22Rv1 (cell line): ENCODE results near the gene ATP5F1E.

Experiments used
- ZFX ChIP-seq: fragments of 450-650 bp; IDR thresholded peaks from 2 replicates; pipeline ENCODE4 v1.6.1; 2017; ENCODE audit warnings: antibody characterized with exemption, borderline replicate concordance
- TF ChIP-seq, protein P1 (sequence below): fragments of 450-650 bp; IDR thresholded peaks from 2 replicates; pipeline ENCODE4 v1.5.1; 2017; ENCODE audit warnings: mild to moderate bottlenecking

DNA sequence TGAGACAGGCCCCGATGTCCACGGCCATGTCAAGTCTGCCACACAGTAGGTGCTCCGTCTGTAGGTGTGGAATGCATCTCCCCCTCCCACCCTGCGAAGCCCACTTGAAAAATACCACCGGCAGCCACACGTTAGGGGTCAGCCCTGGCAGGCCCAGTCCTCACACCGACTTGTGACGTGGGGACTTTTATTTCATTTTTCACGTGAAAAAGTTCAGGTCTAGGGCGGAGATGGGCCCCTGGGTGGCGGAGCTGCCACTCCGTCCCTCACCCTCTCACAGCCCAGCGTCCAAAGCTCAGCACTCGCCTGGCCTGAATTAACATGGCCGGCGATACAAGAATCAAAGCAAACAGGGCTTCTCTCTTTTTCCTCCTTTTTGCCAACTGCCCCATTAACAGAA, 16.7 kb downstream of the ATP5F1E start:
- no peak for TF ChIP-seq ZFX
- TF ChIP-seq, protein P1, sequence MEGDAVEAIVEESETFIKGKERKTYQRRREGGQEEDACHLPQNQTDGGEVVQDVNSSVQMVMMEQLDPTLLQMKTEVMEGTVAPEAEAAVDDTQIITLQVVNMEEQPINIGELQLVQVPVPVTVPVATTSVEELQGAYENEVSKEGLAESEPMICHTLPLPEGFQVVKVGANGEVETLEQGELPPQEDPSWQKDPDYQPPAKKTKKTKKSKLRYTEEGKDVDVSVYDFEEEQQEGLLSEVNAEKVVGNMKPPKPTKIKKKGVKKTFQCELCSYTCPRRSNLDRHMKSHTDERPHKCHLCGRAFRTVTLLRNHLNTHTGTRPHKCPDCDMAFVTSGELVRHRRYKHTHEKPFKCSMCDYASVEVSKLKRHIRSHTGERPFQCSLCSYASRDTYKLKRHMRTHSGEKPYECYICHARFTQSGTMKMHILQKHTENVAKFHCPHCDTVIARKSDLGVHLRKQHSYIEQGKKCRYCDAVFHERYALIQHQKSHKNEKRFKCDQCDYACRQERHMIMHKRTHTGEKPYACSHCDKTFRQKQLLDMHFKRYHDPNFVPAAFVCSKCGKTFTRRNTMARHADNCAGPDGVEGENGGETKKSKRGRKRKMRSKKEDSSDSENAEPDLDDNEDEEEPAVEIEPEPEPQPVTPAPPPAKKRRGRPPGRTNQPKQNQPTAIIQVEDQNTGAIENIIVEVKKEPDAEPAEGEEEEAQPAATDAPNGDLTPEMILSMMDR: no peak
